Sigmoid colon (tissue), 4 donors: ENCODE data around the gene ATG9B.

Experiments
- EP300 ChIP-seq, 4 donors: sonication (generic); formaldehyde crosslinking; IDR thresholded peaks; one replicate each; pipeline ENCODE4 v1.6.1; 2017; ENCODE audit warnings: antibody characterized with exemption in 4 of 4
- POLR2A ChIP-seq, 2 donors: fragments of 450-650 bp; IDR thresholded peaks; one replicate each; pipeline ENCODE4 v1.6.1; 2016; ENCODE audit warnings: antibody characterized with exemption in 2 of 2, mild to moderate bottlenecking in 2 of 2, moderate library complexity in 2 of 2

- TF ChIP-seq EP300 (IDR thresholded peaks at IDR 0.05), result no peak
- no peak for TF ChIP-seq POLR2A (IDR thresholded peaks at IDR 0.05)
These were observed 41.2 kb upstream of the ATG9B start for GRCh38 chr7:151065516-151065915.
